GM12872 (cell line): ENCODE measurements around the gene FBXO24.
A peak's percentile ranks its signal among the peaks of the same experiment; 100 is the strongest.

Source experiments
- CTCF ChIP-seq: IDR thresholded peaks from 3 replicates; pipeline ENCODE4 v1.5.1; 2011; ENCODE audit warnings: low read depth, mild to moderate bottlenecking, low read length, moderate library complexity; ENCODE audit not compliant: insufficient read depth

FBXO24 gene

GRCh38 chr7:100565133-100565571 is 21.0 kb upstream of the FBXO24 start:
- TF ChIP-seq CTCF: no peak

- no peak for TF ChIP-seq CTCF
Measured at GRCh38 chr7:100566018-100566531, 20.1 kb upstream of the FBXO24 start.

- no peak for TF ChIP-seq CTCF
Measured at GRCh38 chr7:100567031-100567730, 18.9 kb upstream of the FBXO24 start.

GRCh38 chr7:100567751-100568175 is 18.4 kb upstream of the FBXO24 start:
- TF ChIP-seq CTCF: no peak

- no peak for TF ChIP-seq CTCF
Measured at GRCh38 chr7:100568176-100568895, 17.8 kb upstream of the FBXO24 start.

- peak; percentile 71 for TF ChIP-seq CTCF
Measured at GRCh38 chr7:100568896-100569844, 17.0 kb upstream of the FBXO24 start.
